SK-N-SH (cell line): Measurements from ENCODE around the gene DGKH. TPM values are rescaled to one million over a fixed set of nuclear protein-coding genes. Genes with fewer than 3 reads are reported as not detected.
"Not testable (repeated sequence)": the region's sequence is repeated elsewhere in the genome, so short reads cannot be mapped to it uniquely, and the experiment has no call there.

Experiments used
- CTCF ChIA-PET: fragments of 300-600, 350-600 bp; formaldehyde crosslinking; extraction: SDS; loops from one replicate; lab custom pipeline; 2021; lab: Yijun Ruan, JAX
- POLR2A ChIA-PET: fragments of 350-600 bp; sonication (Branson Sonifier 250); formaldehyde crosslinking; extraction: SDS; loops from one replicate; lab custom pipeline; 2020; ENCODE audit warnings: antibody characterized with exemption, inconsistent platforms; lab: Yijun Ruan, JAX
- DNase-seq: peaks from one replicate; pipeline ENCODE4 v3.0.0; 2012
- H2AFZ ChIP-seq: fragments of 200-600 bp; sonication (generic); 2 replicates; pipeline ENCODE4 v1.8.1; 2016; ENCODE audit warnings: antibody characterized with exemption, mild to moderate bottlenecking, low read depth
- H3F3A ChIP-seq: fragments of 200-600 bp; sonication (generic); replicated peaks from 2 replicates; pipeline ENCODE3; 2016; ENCODE audit warnings: antibody characterized with exemption, mild to moderate bottlenecking; ENCODE audit not compliant: insufficient read depth
- H3K27ac ChIP-seq, 2 experiments: fragments of 200-500 bp in 1 of 2; fragments of 200-600 bp in 1 of 2; sonication (Bioruptor generic) in 1 of 2; sonication (generic), shearing (Covaris generic) in 1 of 2; 2 replicates each; pipeline versions ENCODE4 v1.5.1 to v1.6.1; 2014 to 2016; ENCODE audit warnings: low read depth in 2 of 2, inconsistent platforms in 1 of 2, low read length in 1 of 2, mild to moderate bottlenecking in 1 of 2, mixed read lengths in 1 of 2
- H3K27me3 ChIP-seq: fragments of 200-600 bp; sonication (generic), shearing (Covaris generic); 2 replicates; pipeline ENCODE4 v1.6.1; 2016; ENCODE audit warnings: mixed run types; ENCODE audit not compliant: insufficient read depth
- H3K36me3 ChIP-seq, 2 experiments: fragments of 200-500 bp in 1 of 2; fragments of 200-600 bp in 1 of 2; sonication (Bioruptor generic) in 1 of 2; sonication (generic) in 1 of 2; replicated peaks in 1 of 2; 2 replicates each; pipeline versions ENCODE3 to v1.5.1; 2014 to 2016; ENCODE audit warnings: low read length in 1 of 2, mild to moderate bottlenecking in 1 of 2; ENCODE audit not compliant: insufficient read depth in 2 of 2, control insufficient read depth in 1 of 2
- H3K4me1 ChIP-seq, 2 experiments: fragments of 200-500 bp in 1 of 2; fragments of 200-600 bp in 1 of 2; sonication (Bioruptor generic) in 1 of 2; sonication (generic), shearing (Covaris generic) in 1 of 2; 2 replicates each; pipeline versions ENCODE4 v1.5.1 to v1.6.1; 2014 to 2016; ENCODE audit warnings: low read depth in 1 of 2, low read length in 1 of 2, mixed run types in 1 of 2; ENCODE audit not compliant: insufficient read depth in 2 of 2, control insufficient read depth in 1 of 2
- H3K4me2 ChIP-seq: fragments of 200-600 bp; sonication (generic), shearing (Covaris generic); 2 replicates; pipeline ENCODE4 v1.6.1; 2017; ENCODE audit warnings: mixed run types
- H3K4me3 ChIP-seq, 2 experiments: fragments of 200-500 bp in 1 of 2; fragments of 200-600 bp in 1 of 2; sonication (Bioruptor generic) in 1 of 2; sonication (generic), shearing (Covaris generic) in 1 of 2; 2 replicates each; pipeline versions ENCODE4 v1.5.1 to v1.8.1; 2014 to 2016; ENCODE audit warnings: low read depth in 2 of 2, inconsistent platforms in 1 of 2, low read length in 1 of 2, mild to moderate bottlenecking in 1 of 2, mixed read lengths in 1 of 2, moderate library complexity in 1 of 2
- H3K79me2 ChIP-seq: fragments of 200-600 bp; sonication (generic); 2 replicates; pipeline ENCODE4 v1.8.1; 2017; ENCODE audit warnings: mild to moderate bottlenecking; ENCODE audit not compliant: insufficient read depth
- H3K9ac ChIP-seq: fragments of 200-600 bp; sonication (generic); 2 replicates; pipeline ENCODE4 v1.6.1; 2017; ENCODE audit warnings: mixed run types
- H3K9me2 ChIP-seq: fragments of 200-600 bp; sonication (generic); 2 replicates; pipeline ENCODE4 v1.6.1; 2017; ENCODE audit warnings: mixed run types
- H3K9me3 ChIP-seq: fragments of 200-600 bp; sonication (generic); 2 replicates; pipeline ENCODE4 v1.6.1; 2017; ENCODE audit warnings: mixed run types, mild to moderate bottlenecking, moderate library complexity
- H4K20me1 ChIP-seq: fragments of 200-600 bp; sonication (generic); 2 replicates; pipeline ENCODE4 v1.6.1; 2017; ENCODE audit warnings: mild to moderate bottlenecking, mixed run types; ENCODE audit not compliant: insufficient read depth
- CHD2 ChIP-seq: fragments of 150-350 bp; IDR thresholded peaks from 2 replicates; pipeline ENCODE4 v1.6.1; 2018; ENCODE audit warnings: low read length; ENCODE audit not compliant: partially characterized antibody
- ELF1 ChIP-seq: IDR thresholded peaks from 2 replicates; pipeline ENCODE4 v1.4.0; 2012
- EP300 ChIP-seq, 2 experiments: IDR thresholded peaks; 2 replicates each; pipeline versions ENCODE4 v1.4.0 to v1.6.1; 2012; ENCODE audit warnings: borderline replicate concordance in 1 of 2, low read depth in 1 of 2, low read length in 1 of 2
- FOSL2 ChIP-seq: IDR thresholded peaks from 2 replicates; pipeline ENCODE4 v1.4.0; 2012; ENCODE audit warnings: low read depth, mild to moderate bottlenecking, moderate library complexity, borderline replicate concordance
- FOXJ3 ChIP-seq: sonication (generic); formaldehyde crosslinking; IDR thresholded peaks from 2 replicates; pipeline ENCODE4 v1.5.1; 2020; ENCODE audit warnings: mild to moderate bottlenecking, missing genetic modification reagents
- GABPA ChIP-seq: IDR thresholded peaks from 2 replicates; pipeline ENCODE4 v1.4.0; 2012; ENCODE audit warnings: low read depth, mild to moderate bottlenecking
- MEF2A ChIP-seq: IDR thresholded peaks from 2 replicates; pipeline ENCODE4 v1.4.0; 2012; ENCODE audit warnings: low read depth, borderline replicate concordance
- MXI1 ChIP-seq: IDR thresholded peaks from 2 replicates; pipeline ENCODE4 v1.6.1; 2012; ENCODE audit warnings: mild to moderate bottlenecking, low read depth, low read length, improper control_type of control experiment
- NRF1 ChIP-seq: IDR thresholded peaks from 2 replicates; pipeline ENCODE4 v1.6.1; 2012; ENCODE audit warnings: low read depth, mild to moderate bottlenecking, low read length
- POLR2AphosphoS5 ChIP-seq: IDR thresholded peaks from 2 replicates; pipeline ENCODE4 v1.6.1; 2012; ENCODE audit warnings: low read depth, low read length
- RAD21 ChIP-seq: IDR thresholded peaks from 2 replicates; pipeline ENCODE4 v1.6.1; 2012; ENCODE audit warnings: mild to moderate bottlenecking, low read length
- RCOR1 ChIP-seq: fragments of 150-350 bp; IDR thresholded peaks from 2 replicates; pipeline ENCODE4 v1.6.1; 2017; ENCODE audit warnings: antibody characterized with exemption, low read length
- SIN3A ChIP-seq: IDR thresholded peaks from 2 replicates; pipeline ENCODE4 v1.6.1; 2012; ENCODE audit warnings: low read depth, mild to moderate bottlenecking, low read length, moderate library complexity, borderline replicate concordance
- SMC3 ChIP-seq: IDR thresholded peaks from 2 replicates; pipeline ENCODE4 v1.6.1; 2012; ENCODE audit warnings: low read depth, low read length, improper control_type of control experiment
- TCF12 ChIP-seq: IDR thresholded peaks from 2 replicates; pipeline ENCODE4 v1.4.0; 2012
- TEAD4 ChIP-seq: IDR thresholded peaks from 2 replicates; pipeline ENCODE4 v1.4.0; 2012; ENCODE audit warnings: mild to moderate bottlenecking, borderline replicate concordance; ENCODE audit not compliant: insufficient read depth
- WGBS: methylation state at CpG from one replicate; pipeline ENCODE4 v1.1.6; 2017; ENCODE audit warnings: low lambda C conversion rate; 5-methylcytosine and 5-hydroxymethylcytosine counted together
- polyA plus RNA-seq, 3 experiments: library from polyadenylated mRNA; depleted of rRNA; stranded (reverse); fragments of >200 nt; gene quantifications; 2 replicates each; pipeline ENCODE4 v1.2.3, GENCODE V29; 2012
- TF ChIP-seq, protein P1 (sequence below): fragments of 150-350 bp; IDR thresholded peaks from 2 replicates; pipeline ENCODE4 v1.6.1; 2016; ENCODE audit warnings: mild to moderate bottlenecking, low read depth, low read length
- TF ChIP-seq, protein P2 (sequence below): IDR thresholded peaks from 2 replicates; pipeline ENCODE4 v1.4.0; 2012; ENCODE audit warnings: low read depth, borderline replicate concordance
- TF ChIP-seq, protein P3 (sequence below): IDR thresholded peaks from 2 replicates; pipeline ENCODE4; 2012
- TF ChIP-seq, protein P4 (sequence below): IDR thresholded peaks from 2 replicates; pipeline ENCODE4 v1.4.0; 2012; ENCODE audit warnings: low read depth

DGKH gene
- polyA plus RNA-seq, 1 of the 3 experiments (the other 2 are of a cell fraction) = 2.5 TPM

DNA sequence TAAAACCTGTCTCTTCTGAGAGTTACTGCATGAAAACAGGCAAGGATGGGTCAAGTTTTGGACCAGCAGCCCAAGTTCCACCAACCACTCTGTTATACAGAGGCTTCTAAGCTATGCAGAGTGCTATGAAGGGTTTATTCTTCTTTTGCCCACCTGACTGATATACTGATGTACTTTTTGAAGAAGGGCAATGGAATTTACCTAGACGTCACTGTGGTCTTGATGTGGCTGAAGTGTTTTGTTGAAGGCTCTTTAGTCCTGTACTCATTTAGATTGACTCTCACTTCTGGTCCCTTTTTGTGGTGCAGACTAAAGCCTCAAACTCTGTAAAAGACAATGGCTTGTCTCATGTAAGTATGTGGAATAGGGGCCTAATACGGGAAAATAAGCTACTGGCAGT is 92.0 kb downstream of the DGKH start:
- no peaks in the 10 kb centered on the region for H3K9me2 ChIP-seq
- no peaks in the 10 kb centered on the region for H3K27me3 ChIP-seq
- H3K9me3 ChIP-seq = no peaks in the 10 kb centered on the region
- CTCF ChIA-PET = interaction anchor here (1.8 kb wide), 1 partner anchor 16 kb away, joined by 5 read pairs; no protein-coding TSS in a partner anchor
- H3K9ac ChIP-seq = no peak overlapping the region
- H3K4me1 ChIP-seq = peaks cover 0 to 7% of the 10 kb centered on the region in 2 experiments; a peak in 1 of 4 replicates
- TF ChIP-seq NRF1 = no peak
- no peak for TF ChIP-seq CHD2
- TF ChIP-seq, protein P1, sequence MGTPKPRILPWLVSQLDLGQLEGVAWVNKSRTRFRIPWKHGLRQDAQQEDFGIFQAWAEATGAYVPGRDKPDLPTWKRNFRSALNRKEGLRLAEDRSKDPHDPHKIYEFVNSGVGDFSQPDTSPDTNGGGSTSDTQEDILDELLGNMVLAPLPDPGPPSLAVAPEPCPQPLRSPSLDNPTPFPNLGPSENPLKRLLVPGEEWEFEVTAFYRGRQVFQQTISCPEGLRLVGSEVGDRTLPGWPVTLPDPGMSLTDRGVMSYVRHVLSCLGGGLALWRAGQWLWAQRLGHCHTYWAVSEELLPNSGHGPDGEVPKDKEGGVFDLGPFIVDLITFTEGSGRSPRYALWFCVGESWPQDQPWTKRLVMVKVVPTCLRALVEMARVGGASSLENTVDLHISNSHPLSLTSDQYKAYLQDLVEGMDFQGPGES = no peak
- no peak for TF ChIP-seq RAD21
- no peak for TF ChIP-seq RCOR1
- TF ChIP-seq EP300 (IDR thresholded peaks at IDR 0.05; ENCODE audit: borderline replicate concordance in 1 of 2, low read depth in 1 of 2, low read length in 1 of 2) = no peak
- TF ChIP-seq FOSL2 = no peak
- no peak for TF ChIP-seq SMC3
- no peak for TF ChIP-seq TEAD4
- TF ChIP-seq, protein P2, sequence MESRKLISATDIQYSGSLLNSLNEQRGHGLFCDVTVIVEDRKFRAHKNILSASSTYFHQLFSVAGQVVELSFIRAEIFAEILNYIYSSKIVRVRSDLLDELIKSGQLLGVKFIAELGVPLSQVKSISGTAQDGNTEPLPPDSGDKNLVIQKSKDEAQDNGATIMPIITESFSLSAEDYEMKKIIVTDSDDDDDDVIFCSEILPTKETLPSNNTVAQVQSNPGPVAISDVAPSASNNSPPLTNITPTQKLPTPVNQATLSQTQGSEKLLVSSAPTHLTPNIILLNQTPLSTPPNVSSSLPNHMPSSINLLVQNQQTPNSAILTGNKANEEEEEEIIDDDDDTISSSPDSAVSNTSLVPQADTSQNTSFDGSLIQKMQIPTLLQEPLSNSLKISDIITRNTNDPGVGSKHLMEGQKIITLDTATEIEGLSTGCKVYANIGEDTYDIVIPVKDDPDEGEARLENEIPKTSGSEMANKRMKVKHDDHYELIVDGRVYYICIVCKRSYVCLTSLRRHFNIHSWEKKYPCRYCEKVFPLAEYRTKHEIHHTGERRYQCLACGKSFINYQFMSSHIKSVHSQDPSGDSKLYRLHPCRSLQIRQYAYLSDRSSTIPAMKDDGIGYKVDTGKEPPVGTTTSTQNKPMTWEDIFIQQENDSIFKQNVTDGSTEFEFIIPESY = no peak
- TF ChIP-seq POLR2AphosphoS5 = no peak
- TF ChIP-seq MEF2A = no peak
- TF ChIP-seq ELF1 = no peak
- TF ChIP-seq, protein P3, sequence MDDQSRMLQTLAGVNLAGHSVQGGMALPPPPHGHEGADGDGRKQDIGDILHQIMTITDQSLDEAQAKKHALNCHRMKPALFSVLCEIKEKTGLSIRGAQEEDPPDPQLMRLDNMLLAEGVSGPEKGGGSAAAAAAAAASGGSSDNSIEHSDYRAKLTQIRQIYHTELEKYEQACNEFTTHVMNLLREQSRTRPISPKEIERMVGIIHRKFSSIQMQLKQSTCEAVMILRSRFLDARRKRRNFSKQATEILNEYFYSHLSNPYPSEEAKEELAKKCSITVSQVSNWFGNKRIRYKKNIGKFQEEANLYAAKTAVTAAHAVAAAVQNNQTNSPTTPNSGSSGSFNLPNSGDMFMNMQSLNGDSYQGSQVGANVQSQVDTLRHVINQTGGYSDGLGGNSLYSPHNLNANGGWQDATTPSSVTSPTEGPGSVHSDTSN = no peak
- TF ChIP-seq TCF12 = no peak
- TF ChIP-seq, protein P4, sequence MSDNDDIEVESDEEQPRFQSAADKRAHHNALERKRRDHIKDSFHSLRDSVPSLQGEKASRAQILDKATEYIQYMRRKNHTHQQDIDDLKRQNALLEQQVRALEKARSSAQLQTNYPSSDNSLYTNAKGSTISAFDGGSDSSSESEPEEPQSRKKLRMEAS = no peak
- TF ChIP-seq SIN3A = no peak
- TF ChIP-seq FOXJ3 (CRISPR knock-in tag) = no peak
- no peak for TF ChIP-seq MXI1
- TF ChIP-seq GABPA = no peak
- H3K79me2 ChIP-seq = no peaks in the 10 kb centered on the region
- no peak overlapping the region for H3K4me2 ChIP-seq
- WGBS = 50% methylated on average over 2 of the region's 2 CpGs
- DNase-seq = no peak
- no peak overlapping the region for H3K27ac ChIP-seq
- H3F3A ChIP-seq = peaks cover 10% of the 10 kb centered on the region
- POLR2A ChIA-PET = no interaction called here
- peaks cover 0 to 9% of the 10 kb centered on the region in 2 experiments for H3K36me3 ChIP-seq
- H4K20me1 ChIP-seq = no peaks in the 10 kb centered on the region
- H2AFZ ChIP-seq = no peak overlapping the region
- H3K4me3 ChIP-seq = no peak overlapping the region

DNA sequence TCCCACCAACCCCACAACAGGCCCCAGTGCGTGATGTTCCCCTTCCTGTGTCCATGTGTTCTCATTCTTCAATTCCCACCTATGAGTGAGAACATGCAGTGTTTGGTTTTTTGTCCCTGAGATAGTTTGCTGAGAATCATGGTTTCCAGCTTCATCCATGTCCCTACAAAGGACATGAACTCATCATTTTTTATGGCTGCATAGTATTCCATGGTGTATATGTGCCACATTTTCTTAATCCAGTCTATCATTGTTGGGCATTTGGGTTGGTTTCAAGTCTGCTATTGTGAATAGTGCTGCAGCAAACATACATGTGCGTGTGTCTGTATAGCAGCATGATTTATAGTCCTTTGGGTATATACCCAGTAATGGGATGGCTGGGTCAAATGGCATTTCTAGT is 92.6 kb downstream of the DGKH start:
- H3F3A ChIP-seq = peaks cover 10% of the 10 kb centered on the region
- H3K4me3 ChIP-seq, CTCF ChIA-PET, H4K20me1 ChIP-seq, H2AFZ ChIP-seq, H3K36me3 ChIP-seq, H3K4me1 ChIP-seq, H3K27me3 ChIP-seq, H3K27ac ChIP-seq, H3K9me3 ChIP-seq, H3K9ac ChIP-seq, H3K79me2 ChIP-seq, POLR2A ChIA-PET, H3K4me2 ChIP-seq, H3K9me2 ChIP-seq, DNase-seq: not testable (repeated sequence)
- 100% methylated on average over 2 of the region's 2 CpGs for WGBS
